B cell (primary cell): ENCODE data around the gene NCL.

ENCODE experiments used
- EZH2 ChIP-seq: IDR thresholded peaks from 2 replicates; pipeline ENCODE4 v1.6.1; 2012; ENCODE audit warnings: borderline replicate concordance, low read depth, mild to moderate bottlenecking, moderate library complexity, low read length; ENCODE audit not compliant: insufficient read depth, poor library complexity, severe bottlenecking
- TF ChIP-seq, protein P1 (sequence below): fragments of 200-600 bp; IDR thresholded peaks from one replicate; pipeline ENCODE4 v1.8.0; 2022; ENCODE audit warnings: antibody characterized with exemption, mild to moderate bottlenecking

GRCh38 chr2:231429901-231430300 is 34.4 kb downstream of the NCL start:
- TF ChIP-seq, protein P1, sequence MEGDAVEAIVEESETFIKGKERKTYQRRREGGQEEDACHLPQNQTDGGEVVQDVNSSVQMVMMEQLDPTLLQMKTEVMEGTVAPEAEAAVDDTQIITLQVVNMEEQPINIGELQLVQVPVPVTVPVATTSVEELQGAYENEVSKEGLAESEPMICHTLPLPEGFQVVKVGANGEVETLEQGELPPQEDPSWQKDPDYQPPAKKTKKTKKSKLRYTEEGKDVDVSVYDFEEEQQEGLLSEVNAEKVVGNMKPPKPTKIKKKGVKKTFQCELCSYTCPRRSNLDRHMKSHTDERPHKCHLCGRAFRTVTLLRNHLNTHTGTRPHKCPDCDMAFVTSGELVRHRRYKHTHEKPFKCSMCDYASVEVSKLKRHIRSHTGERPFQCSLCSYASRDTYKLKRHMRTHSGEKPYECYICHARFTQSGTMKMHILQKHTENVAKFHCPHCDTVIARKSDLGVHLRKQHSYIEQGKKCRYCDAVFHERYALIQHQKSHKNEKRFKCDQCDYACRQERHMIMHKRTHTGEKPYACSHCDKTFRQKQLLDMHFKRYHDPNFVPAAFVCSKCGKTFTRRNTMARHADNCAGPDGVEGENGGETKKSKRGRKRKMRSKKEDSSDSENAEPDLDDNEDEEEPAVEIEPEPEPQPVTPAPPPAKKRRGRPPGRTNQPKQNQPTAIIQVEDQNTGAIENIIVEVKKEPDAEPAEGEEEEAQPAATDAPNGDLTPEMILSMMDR: no peak
- TF ChIP-seq EZH2: no peak
